NCI-H446 treated with DMSO at 0.1 percent for 48 hours (cell line): ENCODE measurements around the gene SIPA1.
"Not testable (repeated sequence)": the region's sequence is repeated elsewhere in the genome, so short reads cannot be mapped to it uniquely, and the experiment has no call there.

Experiments
- DNase-seq: peaks from one replicate; lab custom pipeline; 2025; lab: John Stamatoyannopoulos, UW

SIPA1 gene

GRCh38 chr11:65623852-65624616 lies 13.9 kb upstream of the SIPA1 start:
- DNase-seq = no peak

DNA sequence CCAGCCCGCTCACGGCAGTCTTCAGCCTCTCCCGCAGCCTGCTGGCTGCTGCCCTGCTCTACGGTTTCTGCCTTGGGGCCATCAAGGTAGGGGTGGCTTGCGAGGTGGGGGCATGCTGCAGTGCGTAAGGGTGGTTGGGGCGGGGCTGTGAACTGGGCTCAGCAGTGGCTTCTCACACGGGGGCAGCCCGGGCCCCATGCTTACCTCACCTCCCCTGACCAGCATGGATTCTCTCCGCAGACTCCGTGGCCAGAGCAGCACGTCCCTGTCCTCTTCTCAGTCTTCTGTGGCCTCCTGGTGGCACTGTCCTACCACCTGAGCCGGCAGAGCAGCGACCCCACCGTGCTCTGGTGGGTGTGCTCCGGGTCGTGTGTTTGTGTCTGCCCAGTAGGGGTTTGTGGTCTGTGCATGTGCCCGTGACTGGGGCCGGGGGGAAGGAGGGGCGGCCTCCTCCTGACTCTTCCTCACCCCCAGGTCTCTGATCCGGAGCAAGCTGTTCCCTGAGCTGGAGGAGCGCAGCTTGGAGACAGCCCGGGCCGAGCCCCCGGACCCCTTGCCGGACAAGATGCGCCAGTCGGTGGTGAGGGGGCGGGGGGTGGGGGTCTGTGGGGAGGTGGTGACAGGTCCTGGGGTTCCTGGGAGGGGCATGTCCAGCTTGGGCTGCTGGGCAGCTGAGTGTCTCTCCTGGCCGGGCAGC lies 12.8 kb upstream of the SIPA1 start:
- DNase-seq = no peak

GRCh38 chr11:65625628-65626342 lies 12.1 kb upstream of the SIPA1 start:
- no peak for DNase-seq

DNA sequence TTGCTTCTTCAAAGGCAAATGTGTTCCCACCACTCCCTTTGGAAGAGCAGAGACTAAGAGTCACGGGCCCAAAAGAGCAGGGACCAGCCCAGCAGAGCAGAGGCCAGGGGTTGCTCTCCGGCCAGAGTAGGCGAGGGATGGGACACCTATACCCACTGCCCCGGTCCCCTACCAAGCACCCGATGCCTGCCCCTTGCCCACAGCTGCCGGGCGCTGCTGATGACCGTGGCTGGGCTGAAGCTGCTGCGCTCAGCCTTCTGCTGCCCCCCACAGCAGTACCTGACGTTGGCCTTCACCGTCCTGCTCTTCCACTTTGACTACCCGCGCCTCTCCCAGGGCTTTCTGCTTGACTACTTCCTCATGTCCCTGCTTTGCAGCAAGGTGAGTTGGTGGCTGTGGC lies 10.7 kb upstream of the SIPA1 start:
- no peak for DNase-seq

DNA sequence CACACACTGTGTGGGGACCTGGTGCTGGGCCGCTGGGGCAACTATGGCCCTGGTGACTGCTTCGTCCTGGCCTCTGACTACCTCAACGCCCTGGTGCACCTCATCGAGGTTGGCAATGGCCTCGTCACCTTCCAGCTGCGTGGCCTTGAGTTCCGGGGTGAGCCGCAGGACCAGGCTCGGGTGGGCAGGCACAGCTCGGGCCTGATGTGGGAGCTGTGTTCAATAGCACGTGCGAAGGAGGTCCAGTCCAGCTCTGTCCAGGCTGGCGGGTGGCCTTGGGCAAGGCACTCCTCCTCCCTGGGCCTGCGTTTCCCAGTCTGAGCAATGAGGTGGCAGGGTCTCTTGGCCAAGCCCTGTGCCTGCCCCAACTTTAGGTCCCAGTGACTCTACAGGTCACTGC lies 8.3 kb upstream of the SIPA1 start:
- DNase-seq = no peak

- DNase-seq = no peak
These were observed 7.7 kb upstream of the SIPA1 start for GRCh38 chr11:65630215-65630614.

DNA sequence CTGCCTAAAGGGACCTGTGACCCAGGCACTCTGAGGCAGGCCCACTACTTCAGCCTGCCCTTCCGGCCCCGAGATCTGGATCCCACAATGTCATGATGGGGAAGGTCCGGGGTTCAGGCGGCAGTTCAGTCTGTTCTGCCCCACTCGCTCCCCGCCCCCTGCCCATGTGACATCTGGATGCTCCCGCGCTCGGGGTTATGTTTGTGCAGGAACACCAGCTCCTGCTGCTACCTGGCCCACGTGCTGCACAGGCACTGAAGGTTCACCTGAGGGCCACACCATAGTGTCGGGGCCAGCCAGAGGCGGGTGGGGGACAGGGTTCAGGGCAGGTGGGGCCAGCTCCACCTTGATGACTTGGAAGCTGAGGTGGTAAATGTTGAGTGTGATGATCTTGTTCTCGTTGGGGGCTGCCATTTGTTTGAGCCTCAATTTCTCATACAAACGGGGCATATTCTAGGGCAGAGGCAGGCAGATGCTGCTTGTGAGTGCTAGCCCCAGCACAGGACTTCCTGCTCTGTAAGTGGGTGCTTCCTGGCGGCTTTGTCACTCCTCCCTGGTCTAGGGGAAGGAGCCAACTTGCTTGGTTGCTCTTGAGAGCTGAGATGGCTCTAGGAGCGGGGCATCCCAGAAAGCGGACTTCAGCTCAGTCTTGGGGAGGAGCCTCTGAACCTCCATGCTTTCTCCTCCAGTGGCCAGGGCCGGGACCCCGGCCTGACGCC lies 4.4 kb upstream of the SIPA1 start:
- no peak for DNase-seq

DNA sequence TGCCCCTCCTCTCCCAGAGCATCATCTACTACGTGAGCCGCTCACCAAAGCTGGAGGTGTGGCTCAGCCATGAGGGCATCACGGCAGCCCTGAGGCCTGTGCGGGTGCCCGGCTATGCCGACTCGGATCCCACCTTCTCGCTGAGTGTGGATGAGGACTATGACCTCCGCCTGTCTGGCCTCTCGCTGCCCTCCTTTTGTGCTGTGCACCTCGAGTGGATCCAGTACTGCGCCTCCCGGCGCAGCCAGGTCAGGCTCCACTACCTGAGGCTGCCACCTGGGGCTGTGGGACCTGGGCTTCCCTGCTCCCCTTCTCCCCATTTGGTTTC lies 3.8 kb upstream of the SIPA1 start:
- DNase-seq = no peak

DNA sequence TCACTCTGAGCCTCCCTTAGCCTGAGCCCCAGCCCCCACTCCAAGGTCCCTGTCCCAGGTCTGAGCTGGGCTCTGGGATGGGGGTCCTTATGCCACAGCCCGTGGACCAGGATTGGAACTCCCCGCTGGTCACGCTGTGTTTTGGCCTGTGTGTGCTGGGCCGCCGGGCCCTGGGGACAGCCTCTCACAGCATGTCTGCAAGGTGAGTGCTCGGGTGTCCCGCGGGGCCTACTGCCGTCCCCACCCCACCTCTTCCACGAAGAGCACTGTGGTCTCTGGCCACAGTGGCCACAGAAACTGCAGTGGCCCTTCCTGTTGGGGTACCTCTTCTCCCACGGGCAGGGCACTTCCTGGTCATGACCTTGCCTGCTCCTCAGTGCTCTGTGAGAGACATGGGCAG lies 3.5 kb upstream of the SIPA1 start:
- no peak for DNase-seq

DNA sequence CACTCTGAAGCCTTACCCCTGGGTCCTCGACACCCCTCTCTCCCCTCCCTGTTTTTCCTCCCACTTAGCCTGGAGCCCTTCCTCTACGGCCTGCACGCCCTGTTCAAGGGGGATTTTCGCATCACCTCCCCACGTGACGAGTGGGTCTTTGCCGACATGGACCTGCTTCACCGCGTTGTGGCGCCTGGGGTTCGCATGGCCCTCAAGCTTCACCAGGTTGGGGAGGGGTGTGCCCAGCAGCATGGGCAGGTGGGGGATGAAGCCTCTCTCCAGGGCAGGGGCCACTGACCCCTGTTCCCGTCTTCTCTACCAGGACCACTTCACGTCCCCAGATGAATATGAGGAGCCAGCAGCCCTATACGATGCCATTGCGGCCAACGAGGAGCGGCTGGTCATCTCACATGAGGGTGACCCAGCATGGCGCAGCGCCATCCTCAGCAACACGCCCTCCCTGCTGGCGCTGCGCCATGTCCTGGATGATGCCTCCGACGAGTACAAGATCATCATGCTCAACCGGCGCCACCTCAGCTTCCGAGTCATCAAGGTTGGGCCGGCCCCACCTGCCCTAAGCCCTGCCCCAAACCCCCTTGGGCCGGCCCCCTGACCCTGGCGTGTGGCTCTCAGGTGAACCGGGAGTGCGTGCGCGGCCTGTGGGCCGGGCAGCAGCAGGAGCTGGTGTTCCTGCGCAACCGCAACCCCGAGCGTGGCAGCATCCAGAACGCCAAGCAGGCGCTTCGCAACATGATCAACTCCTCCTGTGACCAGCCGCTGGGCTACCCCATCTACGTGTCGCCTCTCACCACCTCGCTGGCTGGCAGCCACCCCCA lies 2.8 kb upstream of the SIPA1 start:
- DNase-seq = no peak

GRCh38 chr11:65636108-65637031 lies 1.5 kb upstream of the SIPA1 start:
- DNase-seq = no peak

DNA sequence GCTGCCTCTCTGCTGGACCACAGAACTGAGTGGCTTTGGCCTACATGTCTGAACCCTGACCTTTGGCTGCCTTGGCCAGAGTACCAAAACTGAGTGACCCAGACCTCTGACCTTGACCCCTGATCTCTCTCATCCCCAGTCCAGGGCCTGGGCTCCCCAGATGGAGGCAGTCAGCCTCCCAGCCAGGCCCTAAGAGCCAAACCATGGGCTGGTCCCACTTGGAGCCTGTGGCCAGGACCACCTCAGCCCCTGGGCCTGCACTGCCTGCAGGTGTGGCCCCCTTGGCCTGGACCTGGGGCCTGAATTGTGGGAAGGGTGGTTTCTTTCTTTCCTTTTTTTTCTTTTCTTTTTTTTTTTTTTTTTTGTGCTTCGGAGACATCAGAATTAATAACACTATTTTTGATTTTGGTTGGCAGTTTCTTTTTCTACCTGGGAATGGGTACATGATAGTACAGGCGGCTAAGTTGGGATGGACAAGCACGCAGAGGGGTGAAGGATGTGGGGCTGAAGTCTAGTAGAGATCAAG lies 806 bp upstream of the SIPA1 start:
- no peak for DNase-seq

GRCh38 chr11:65639228-65639597 lies 1.3 kb downstream of the SIPA1 start:
- not testable (repeated sequence) for DNase-seq

- no peak for DNase-seq
These were observed 2.0 kb downstream of the SIPA1 start for GRCh38 chr11:65639623-65640482.

DNA sequence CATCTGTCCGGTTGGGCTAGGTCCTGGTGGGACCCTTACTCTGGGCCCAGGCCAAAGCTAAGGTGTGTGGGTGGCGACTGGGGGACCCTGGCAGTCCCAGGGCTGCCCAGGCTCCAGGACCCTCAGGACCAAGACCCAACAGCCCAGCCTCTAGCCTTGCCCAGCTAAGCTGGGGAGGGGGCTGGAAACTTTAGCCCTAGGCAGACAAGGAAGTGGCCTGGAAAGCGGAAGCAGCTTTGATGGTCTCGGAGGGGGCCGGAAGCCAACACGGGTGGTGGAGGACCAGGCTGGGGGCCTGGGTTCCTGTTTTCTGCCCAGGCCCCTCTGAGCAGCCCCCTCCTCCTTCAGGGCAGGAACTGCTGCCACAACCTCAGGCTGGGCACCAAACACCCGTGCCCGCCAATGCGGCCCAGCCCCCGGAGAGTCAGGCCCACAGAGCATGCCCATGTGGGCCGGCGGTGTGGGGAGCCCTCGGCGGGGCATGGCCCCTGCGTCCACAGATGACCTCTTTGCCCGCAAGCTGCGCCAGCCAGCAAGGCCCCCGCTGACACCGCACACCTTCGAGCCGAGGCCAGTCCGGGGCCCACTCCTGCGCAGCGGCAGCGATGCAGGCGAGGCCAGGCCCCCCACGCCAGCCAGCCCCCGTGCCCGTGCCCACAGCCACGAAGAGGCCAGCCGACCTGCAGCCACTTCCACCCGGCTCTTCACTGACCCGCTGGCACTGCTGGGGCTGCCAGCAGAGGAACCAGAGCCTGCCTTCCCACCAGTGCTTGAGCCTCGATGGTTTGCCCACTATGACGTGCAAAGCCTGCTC lies 2.8 kb downstream of the SIPA1 start:
- DNase-seq = no peak

GRCh38 chr11:65641297-65642013 lies 3.6 kb downstream of the SIPA1 start:
- no peak for DNase-seq

DNA sequence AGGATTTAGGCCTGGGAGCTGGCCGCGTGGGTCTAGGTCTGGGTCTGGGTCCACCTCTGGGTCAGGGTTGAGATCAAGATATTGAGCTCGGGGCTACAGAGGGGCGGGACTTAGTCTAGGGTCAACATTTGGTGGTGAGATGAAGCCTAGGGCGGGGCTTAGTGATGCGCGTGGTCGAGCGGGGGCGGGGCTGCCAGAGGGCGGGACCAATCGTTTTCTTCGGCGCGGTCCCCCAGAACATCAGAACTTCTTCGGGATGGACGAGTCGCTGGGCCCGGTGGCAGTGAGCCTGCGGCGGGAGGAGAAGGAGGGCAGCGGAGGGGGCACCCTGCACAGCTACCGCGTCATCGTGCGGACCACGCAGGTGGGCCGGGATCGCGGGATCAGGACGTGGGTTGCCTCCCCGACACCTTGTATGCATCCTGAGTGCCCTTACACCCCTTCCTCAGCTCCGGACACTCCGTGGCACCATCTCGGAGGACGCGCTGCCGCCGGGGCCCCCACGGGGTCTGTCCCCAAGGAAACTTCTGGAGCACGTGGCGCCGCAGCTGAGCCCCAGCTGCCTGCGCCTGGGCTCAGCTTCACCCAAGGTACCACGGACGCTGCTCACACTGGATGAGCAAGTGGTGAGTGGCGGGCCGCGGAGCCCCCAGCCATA lies 4.2 kb downstream of the SIPA1 start:
- no peak for DNase-seq
